Neural cell (in vitro differentiated cells): ENCODE data around the gene SNX32. TPM values are rescaled to one million over a fixed set of nuclear protein-coding genes. Genes with fewer than 3 reads are reported as not detected.

Source experiments
- H2AFZ ChIP-seq: fragments of 200-600, 300-800 bp; sonication (generic), shearing (Covaris generic); 2 replicates; pipeline ENCODE4 v1.6.0; 2014; ENCODE audit warnings: low read depth, mild to moderate bottlenecking, antibody characterized with exemption, low read length, moderate library complexity
- H3F3A ChIP-seq: fragments of 200-600 bp; shearing (Covaris generic); 2 replicates; pipeline ENCODE4 v1.6.1; 2016; ENCODE audit warnings: mild to moderate bottlenecking, moderate library complexity, mixed read lengths, antibody characterized with exemption, low read length; ENCODE audit not compliant: insufficient read depth, poor library complexity, severe bottlenecking
- H3K27ac ChIP-seq: fragments of 200-600, 300-800 bp; sonication (generic), shearing (Covaris generic); 2 replicates; pipeline ENCODE4 v1.5.1; 2014; ENCODE audit warnings: mild to moderate bottlenecking, low read length, moderate library complexity
- H3K27me3 ChIP-seq: fragments of 300-800, 200-600 bp; sonication (generic), shearing (Covaris generic); 2 replicates; pipeline ENCODE4 v1.6.0; 2014; ENCODE audit warnings: mild to moderate bottlenecking, low read depth, low read length, moderate library complexity; ENCODE audit not compliant: insufficient read depth
- H3K36me3 ChIP-seq: fragments of 300-800, 200-600 bp; sonication (generic), shearing (Covaris generic); 2 replicates; pipeline ENCODE4 v1.5.1; 2014; ENCODE audit warnings: mild to moderate bottlenecking, antibody characterized with exemption, low read length, moderate library complexity; ENCODE audit not compliant: insufficient read depth
- H3K4me2 ChIP-seq: fragments of 300-800, 200-600 bp; sonication (generic), shearing (Covaris generic); 2 replicates; pipeline ENCODE4 v1.6.0; 2014; ENCODE audit warnings: mild to moderate bottlenecking, low read length
- H3K4me3 ChIP-seq: fragments of 300-800, 200-600 bp; sonication (generic), shearing (Covaris generic); 2 replicates; pipeline ENCODE4 v1.5.1; 2014; ENCODE audit warnings: mild to moderate bottlenecking, low read length, moderate library complexity
- H3K79me2 ChIP-seq: fragments of 200-600 bp; shearing (Covaris generic); replicated peaks from 2 replicates; pipeline ENCODE4 v1.6.0; 2014; ENCODE audit warnings: mild to moderate bottlenecking, low read length, moderate library complexity; ENCODE audit not compliant: insufficient read depth
- H3K9ac ChIP-seq: fragments of 300-800, 200-600 bp; sonication (generic), shearing (Covaris generic); 2 replicates; pipeline ENCODE4 v1.6.1; 2016; ENCODE audit warnings: mild to moderate bottlenecking, low read length, mixed read lengths
- H3K9me2 ChIP-seq: fragments of 200-600 bp; shearing (Covaris generic); 2 replicates; pipeline ENCODE4 v1.6.1; 2016; ENCODE audit warnings: mild to moderate bottlenecking, low read length, mixed read lengths; ENCODE audit not compliant: insufficient read depth
- H3K9me3 ChIP-seq: fragments of 200-600, 300-800 bp; sonication (generic), shearing (Covaris generic); 2 replicates; pipeline ENCODE4 v1.6.1; 2016; ENCODE audit warnings: mild to moderate bottlenecking, mixed run types, low read length, moderate library complexity, mixed read lengths
- H4K20me1 ChIP-seq: fragments of 200-600 bp; shearing (Covaris generic); 2 replicates; pipeline ENCODE4 v1.6.1; 2016; ENCODE audit warnings: mild to moderate bottlenecking, mixed run types; ENCODE audit not compliant: insufficient read depth
- CTCF ChIP-seq: fragments of 450-650 bp; IDR thresholded peaks from 2 replicates; pipeline ENCODE4 v1.5.1; 2014; ENCODE audit warnings: antibody characterized with exemption, mild to moderate bottlenecking, moderate library complexity; ENCODE audit not compliant: poor library complexity, severe bottlenecking
- EP300 ChIP-seq: fragments of 450-650 bp; conservative IDR thresholded peaks from 2 replicates; pipeline ENCODE4 v1.6.1; 2014; ENCODE audit warnings: antibody characterized with exemption, mild to moderate bottlenecking, moderate library complexity; ENCODE audit not compliant: poor library complexity, severe bottlenecking
- EZH2 ChIP-seq: fragments of 200-600, 300-800 bp; shearing (Covaris generic), sonication (generic); IDR thresholded peaks from 2 replicates; pipeline ENCODE4 v1.6.1; 2014; ENCODE audit warnings: antibody characterized with exemption, low read length, borderline replicate concordance, mild to moderate bottlenecking; ENCODE audit not compliant: insufficient read depth, poor library complexity, severe bottlenecking
- MXI1 ChIP-seq: fragments of 450-650 bp; conservative IDR thresholded peaks from 2 replicates; pipeline ENCODE4 v1.6.1; 2014; ENCODE audit warnings: antibody characterized with exemption, mild to moderate bottlenecking; ENCODE audit not compliant: poor library complexity, severe bottlenecking
- POLR2AphosphoS5 ChIP-seq: IDR thresholded peaks from 2 replicates; pipeline ENCODE4 v1.6.1; 2012
- RAD21 ChIP-seq: fragments of 450-650 bp; conservative IDR thresholded peaks from 2 replicates; pipeline ENCODE4 v1.6.1; 2014; ENCODE audit warnings: antibody characterized with exemption, mild to moderate bottlenecking, moderate library complexity
- REST ChIP-seq: IDR thresholded peaks from 2 replicates; pipeline ENCODE4 v1.6.1; 2012; ENCODE audit warnings: borderline replicate concordance
- SMC3 ChIP-seq: fragments of 450-650 bp; conservative IDR thresholded peaks from 2 replicates; pipeline ENCODE4 v1.6.1; 2014; ENCODE audit warnings: antibody characterized with exemption, mild to moderate bottlenecking, moderate library complexity; ENCODE audit not compliant: poor library complexity
- TAF1 ChIP-seq: IDR thresholded peaks from 2 replicates; pipeline ENCODE4 v1.6.1; 2012; ENCODE audit warnings: low read depth
- polyA plus RNA-seq: library from polyadenylated mRNA; depleted of rRNA; stranded (reverse); fragments of >200 nt; gene quantifications from 2 replicates; pipeline ENCODE4 v1.2.3, GENCODE V29; 2014

The SNX32 gene
- polyA plus RNA-seq, 1 donor from 2014 or later: 16.0 TPM

- H3K9me3 ChIP-seq: no peaks in the 10 kb centered on the region
- H3K9ac ChIP-seq: no peak overlapping the region
- no peaks in the 10 kb centered on the region for H4K20me1 ChIP-seq
- H3K79me2 ChIP-seq: no peaks in the 10 kb centered on the region
- no peaks in the 10 kb centered on the region for H3F3A ChIP-seq
- H3K27ac ChIP-seq: no peak overlapping the region
- no peak overlapping the region for H3K4me3 ChIP-seq
- peaks cover 11% of the 10 kb centered on the region for H3K27me3 ChIP-seq
- H2AFZ ChIP-seq: no peak overlapping the region
- no peaks in the 10 kb centered on the region for H3K9me2 ChIP-seq
- TF ChIP-seq MXI1 (no peak), CTCF (no peak), EZH2 (no peak), EP300 (no peak), RAD21 (no peak), POLR2AphosphoS5 (no peak), SMC3 (no peak), TAF1 (no peak)
- H3K4me2 ChIP-seq: no peak overlapping the region
- H3K36me3 ChIP-seq: no peaks in the 10 kb centered on the region
Measured at GRCh38 chr11:65870706-65871681, 37.2 kb downstream of the SNX32 start.

- Histone ChIP-seq H3F3A (no peaks in the 10 kb centered on the region), H3K79me2 (no peaks in the 10 kb centered on the region), H3K9me2 (no peaks in the 10 kb centered on the region), H3K36me3 (no peaks in the 10 kb centered on the region), H3K9me3 (no peaks in the 10 kb centered on the region), H3K9ac (no peak overlapping the region), H3K27ac (no peak overlapping the region), H2AFZ (no peak overlapping the region), H3K4me2 (no peak overlapping the region), H3K27me3 (peaks cover 11% of the 10 kb centered on the region), H4K20me1 (no peaks in the 10 kb centered on the region), H3K4me3 (no peak overlapping the region)
- TF ChIP-seq TAF1 (no peak), SMC3 (no peak), EP300 (no peak), MXI1 (no peak), CTCF (no peak), POLR2AphosphoS5 (no peak), EZH2 (no peak), REST (no peak), RAD21 (no peak)
Measured at GRCh38 chr11:65871811-65872548, 38.2 kb downstream of the SNX32 start.
